Activated B cell treated with CpG ODN at 0.5 μM for 24 hours (primary cell): ENCODE data around the gene CLASP1. TPM values are rescaled to one million over a fixed set of nuclear protein-coding genes. Genes with fewer than 3 reads are reported as not detected.

Experiments used
- ATAC-seq: fragments of 200-7000 bp; cut with Tn5 transposase; one replicate; pipeline ENCODE4 v1.10.0; 2021; ENCODE audit warnings: low read depth, mild to moderate bottlenecking, moderate library complexity
- CTCF ChIA-PET: fragments of 350-600 bp; sonication (Branson Sonifier 250); formaldehyde crosslinking; loops from one replicate; lab custom pipeline; 2021; ENCODE audit warnings: antibody characterized with exemption; lab: Charles Lee
- POLR2A ChIA-PET: fragments of 350-600 bp; sonication (Branson Sonifier 250); formaldehyde crosslinking; loops from one replicate; lab custom pipeline; 2021; ENCODE audit warnings: antibody characterized with exemption; lab: Charles Lee
- DNase-seq: peaks from one replicate; pipeline ENCODE4 v3.0.0; 2022
- H3K27ac Mint-ChIP-seq: one replicate; pipeline ENCODE4 v1.8.0; 2020; ENCODE audit warnings: mixed read lengths
- H3K27me3 Mint-ChIP-seq: one replicate; pipeline ENCODE4 v1.8.0; 2021; ENCODE audit warnings: mixed read lengths
- H3K36me3 Mint-ChIP-seq: one replicate; pipeline ENCODE4 v1.8.0; 2021; ENCODE audit warnings: low read depth, mixed read lengths
- H3K4me1 Mint-ChIP-seq: one replicate; pipeline ENCODE4 v1.8.0; 2021; ENCODE audit warnings: mixed read lengths
- H3K4me3 Mint-ChIP-seq: one replicate; pipeline ENCODE4 v1.8.0; 2020; ENCODE audit warnings: mild to moderate bottlenecking, mixed read lengths
- H3K9me3 Mint-ChIP-seq: one replicate; pipeline ENCODE4 v1.8.0; 2020; ENCODE audit warnings: mixed read lengths
- intact Hi-C: fragments of 100-400 bp; cut with micrococcal nuclease; formaldehyde crosslinking; loops from one replicate; pipeline ENCODE4 v1.15.1; 2024
- total RNA-seq: library from RNA; stranded (reverse); gene quantifications from 2 replicates; pipeline ENCODE4 v1.2.3, GENCODE V29; 2022
- TF ChIP-seq, protein P1 (sequence below): fragments of 200-600 bp; IDR thresholded peaks from one replicate; pipeline ENCODE4 v1.8.0; 2022; ENCODE audit warnings: antibody characterized with exemption, mild to moderate bottlenecking

CLASP1 gene
- total RNA-seq, 1 donor from 2014 or later = 65.0 TPM

DNA sequence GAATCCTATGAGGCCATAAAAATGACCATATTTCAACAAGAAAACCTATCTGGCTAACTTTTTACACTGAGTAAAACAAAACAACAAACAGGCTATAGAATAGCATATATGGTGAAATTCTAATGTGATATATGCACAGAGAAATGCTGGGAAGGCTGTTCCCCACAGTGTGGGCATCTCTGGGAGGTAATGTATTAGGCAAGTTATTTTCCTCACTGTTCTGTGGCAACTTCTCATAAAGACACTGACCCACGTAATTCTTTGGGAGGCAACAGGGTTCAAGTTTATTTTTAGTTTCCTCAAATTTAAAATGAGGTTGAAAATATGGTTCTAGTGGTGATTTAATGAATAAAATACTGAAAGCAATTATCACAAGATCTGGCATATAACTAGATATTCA lies 71.9 kb downstream of the CLASP1 start:
- intact Hi-C loops = no loop called here
- no peak overlapping the region for H3K27ac Mint-ChIP-seq
- H3K4me1 Mint-ChIP-seq = peaks cover 11% of the 10 kb centered on the region
- no peak for DNase-seq
- ChIA-PET CTCF (no interaction called here), POLR2A (no interaction called here)
- peaks cover 8% of the 10 kb centered on the region for H3K36me3 Mint-ChIP-seq
- no peak overlapping the region for H3K4me3 Mint-ChIP-seq
- H3K9me3 Mint-ChIP-seq = no peaks in the 10 kb centered on the region
- H3K27me3 Mint-ChIP-seq = no peaks in the 10 kb centered on the region
- TF ChIP-seq, protein P1, sequence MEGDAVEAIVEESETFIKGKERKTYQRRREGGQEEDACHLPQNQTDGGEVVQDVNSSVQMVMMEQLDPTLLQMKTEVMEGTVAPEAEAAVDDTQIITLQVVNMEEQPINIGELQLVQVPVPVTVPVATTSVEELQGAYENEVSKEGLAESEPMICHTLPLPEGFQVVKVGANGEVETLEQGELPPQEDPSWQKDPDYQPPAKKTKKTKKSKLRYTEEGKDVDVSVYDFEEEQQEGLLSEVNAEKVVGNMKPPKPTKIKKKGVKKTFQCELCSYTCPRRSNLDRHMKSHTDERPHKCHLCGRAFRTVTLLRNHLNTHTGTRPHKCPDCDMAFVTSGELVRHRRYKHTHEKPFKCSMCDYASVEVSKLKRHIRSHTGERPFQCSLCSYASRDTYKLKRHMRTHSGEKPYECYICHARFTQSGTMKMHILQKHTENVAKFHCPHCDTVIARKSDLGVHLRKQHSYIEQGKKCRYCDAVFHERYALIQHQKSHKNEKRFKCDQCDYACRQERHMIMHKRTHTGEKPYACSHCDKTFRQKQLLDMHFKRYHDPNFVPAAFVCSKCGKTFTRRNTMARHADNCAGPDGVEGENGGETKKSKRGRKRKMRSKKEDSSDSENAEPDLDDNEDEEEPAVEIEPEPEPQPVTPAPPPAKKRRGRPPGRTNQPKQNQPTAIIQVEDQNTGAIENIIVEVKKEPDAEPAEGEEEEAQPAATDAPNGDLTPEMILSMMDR = no peak
- no peak for ATAC-seq

DNA sequence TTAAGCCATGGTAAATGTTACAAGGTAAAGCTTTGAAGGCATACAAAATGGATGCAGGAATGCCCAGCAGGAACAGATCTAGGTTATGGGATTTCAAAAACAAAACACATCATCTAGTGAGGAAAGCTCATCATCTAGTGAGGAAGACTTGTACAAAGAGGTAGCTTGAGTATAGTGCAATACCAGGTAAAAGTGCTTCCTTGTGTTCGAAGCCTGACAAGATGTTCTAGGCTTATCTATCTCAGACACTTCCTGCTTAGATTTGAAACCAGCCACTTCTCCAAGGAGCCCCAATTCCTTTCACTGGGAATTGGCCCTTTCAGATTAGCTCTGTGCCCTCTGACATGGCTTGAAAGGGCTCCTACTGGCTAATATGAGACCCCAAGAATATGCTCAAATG lies 73.0 kb downstream of the CLASP1 start:
- Mint-ChIP-seq H3K27me3 (no peaks in the 10 kb centered on the region), H3K9me3 (no peaks in the 10 kb centered on the region), H3K4me1 (peaks cover 11% of the 10 kb centered on the region), H3K36me3 (peaks cover 17% of the 10 kb centered on the region), H3K27ac (no peak overlapping the region), H3K4me3 (no peak overlapping the region)
- TF ChIP-seq, protein P1 = no peak
- no peak for ATAC-seq
- intact Hi-C loops = no loop called here
- ChIA-PET POLR2A (interaction anchor here (0.5 kb wide), 1 partner anchor 160 kb away, joined by 3 read pairs; the partner anchor contains the start of gene NIFK), CTCF (no interaction called here)
- no peak for DNase-seq

DNA sequence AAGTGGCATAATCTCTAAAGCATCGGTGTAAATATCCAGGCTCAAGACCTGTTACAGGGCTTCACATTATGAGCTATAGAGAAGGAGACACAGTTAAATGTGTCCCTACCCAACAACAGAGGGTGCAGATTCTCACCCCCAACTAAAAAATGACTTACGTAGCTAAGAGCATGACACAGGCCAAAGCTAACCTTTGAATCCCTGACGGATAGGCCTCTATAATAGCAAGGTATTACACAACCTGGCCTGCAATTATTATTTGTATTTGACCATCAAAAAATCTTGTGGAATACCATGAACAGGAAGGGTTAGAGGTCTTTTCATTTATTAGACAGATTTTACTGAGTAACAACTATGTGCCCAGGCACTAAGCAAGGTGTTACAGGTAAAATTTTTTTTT lies 73.5 kb downstream of the CLASP1 start:
- no peaks in the 10 kb centered on the region for H3K9me3 Mint-ChIP-seq
- intact Hi-C loops = no loop called here
- no peaks in the 10 kb centered on the region for H3K27me3 Mint-ChIP-seq
- ChIA-PET POLR2A (interaction anchor here (0.5 kb wide), 1 partner anchor 161 kb away, joined by 3 read pairs; the partner anchor contains the start of gene NIFK), CTCF (no interaction called here)
- no peak overlapping the region for H3K27ac Mint-ChIP-seq
- no peak for ATAC-seq
- peaks cover 11% of the 10 kb centered on the region for H3K4me1 Mint-ChIP-seq
- TF ChIP-seq, protein P1 = no peak
- DNase-seq = no peak
- H3K4me3 Mint-ChIP-seq = no peak overlapping the region
- H3K36me3 Mint-ChIP-seq = peaks cover 15% of the 10 kb centered on the region

DNA sequence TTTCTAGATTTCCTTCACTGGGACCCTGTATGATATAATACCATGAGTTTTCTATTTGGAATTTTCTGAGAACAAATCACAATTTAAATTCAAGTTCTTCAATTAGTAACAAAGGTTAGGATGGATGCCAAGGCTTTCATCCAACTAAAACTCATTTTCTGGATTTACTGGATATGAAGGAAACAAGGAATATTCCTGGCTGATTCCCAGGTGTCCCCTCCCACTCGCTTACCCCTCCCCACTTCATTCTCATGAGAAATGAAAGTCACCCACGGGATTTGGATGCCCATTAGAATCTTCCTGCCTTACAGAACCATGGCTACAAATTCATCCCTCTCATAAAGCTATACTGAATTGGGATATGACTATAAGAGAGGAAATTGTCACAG lies 78.6 kb downstream of the CLASP1 start:
- intact Hi-C loops = no loop called here
- CTCF ChIA-PET = no interaction called here

DNA sequence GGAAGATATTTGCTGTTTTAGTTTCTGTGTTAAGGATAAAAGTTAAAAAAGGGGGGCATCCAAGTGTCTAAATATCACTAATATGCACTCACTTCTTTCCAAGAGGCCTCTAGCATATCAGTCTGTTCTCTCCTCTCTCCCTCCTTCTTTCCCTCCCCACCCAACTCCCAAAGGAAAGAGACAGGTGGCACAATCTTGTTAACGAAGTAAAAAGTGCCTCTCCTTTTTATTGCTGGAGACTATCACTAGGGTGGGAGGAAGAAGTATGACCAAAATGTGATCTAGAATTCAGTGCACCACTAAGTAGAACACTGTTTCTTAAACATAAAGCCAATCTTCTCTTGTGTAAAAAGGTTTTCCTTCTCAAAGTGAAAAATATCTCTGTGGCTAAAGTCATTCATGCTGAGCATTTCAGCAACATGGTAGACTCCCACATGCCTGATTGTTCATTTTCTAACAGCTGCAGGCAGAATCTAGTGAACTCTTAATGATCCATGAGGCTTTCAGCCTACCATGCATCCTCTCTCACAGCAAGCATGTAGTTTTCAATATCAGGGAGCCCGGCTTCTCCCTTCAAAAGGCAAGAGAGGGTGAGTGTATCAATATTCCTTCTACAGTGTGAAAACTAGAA lies 79.1 kb downstream of the CLASP1 start:
- ChIA-PET POLR2A (no interaction called here), CTCF (no interaction called here)
- intact Hi-C loops = no loop called here
- H3K36me3 Mint-ChIP-seq = peaks cover 34% of the 10 kb centered on the region
- H3K27me3 Mint-ChIP-seq = no peaks in the 10 kb centered on the region
- TF ChIP-seq, protein P1 = no peak
- no peaks in the 10 kb centered on the region for H3K9me3 Mint-ChIP-seq
- ATAC-seq (no peak), DNase-seq (no peak)
- H3K27ac Mint-ChIP-seq = no peak overlapping the region
- H3K4me1 Mint-ChIP-seq = no peaks in the 10 kb centered on the region
- H3K4me3 Mint-ChIP-seq = no peak overlapping the region

More for the DNA sequence above, 78.6 kb downstream of the CLASP1 start:
- Mint-ChIP-seq H3K36me3 (peaks cover 34% of the 10 kb centered on the region), H3K9me3 (no peaks in the 10 kb centered on the region), H3K4me1 (no peaks in the 10 kb centered on the region), H3K27me3 (no peaks in the 10 kb centered on the region), H3K27ac (no peak overlapping the region), H3K4me3 (no peak overlapping the region)
- POLR2A ChIA-PET = no interaction called here
- TF ChIP-seq, protein P1 = no peak
- DNase-seq = no peak
- ATAC-seq = no peak
